NCI-H460 (cell line): Measurements from ENCODE around the gene ADCY1. TPM values are rescaled to one million over a fixed set of nuclear protein-coding genes. Genes with fewer than 3 reads are reported as not detected.

Experiments used
- DNase-seq: peaks from one replicate; pipeline ENCODE4 v3.0.0-alpha.2; 2016; ENCODE audit warnings: low read depth; ENCODE audit errors: extremely low read depth
- total RNA-seq: library from RNA; depleted of rRNA; stranded (reverse); fragments of >200 nt; shearing (Covaris generic); gene quantifications from 2 replicates; pipeline ENCODE4 v1.2.3, GENCODE V29; 2014

Gene ADCY1
- total RNA-seq, 1 experiment from 2014 or later: 2.3 TPM

DNA sequence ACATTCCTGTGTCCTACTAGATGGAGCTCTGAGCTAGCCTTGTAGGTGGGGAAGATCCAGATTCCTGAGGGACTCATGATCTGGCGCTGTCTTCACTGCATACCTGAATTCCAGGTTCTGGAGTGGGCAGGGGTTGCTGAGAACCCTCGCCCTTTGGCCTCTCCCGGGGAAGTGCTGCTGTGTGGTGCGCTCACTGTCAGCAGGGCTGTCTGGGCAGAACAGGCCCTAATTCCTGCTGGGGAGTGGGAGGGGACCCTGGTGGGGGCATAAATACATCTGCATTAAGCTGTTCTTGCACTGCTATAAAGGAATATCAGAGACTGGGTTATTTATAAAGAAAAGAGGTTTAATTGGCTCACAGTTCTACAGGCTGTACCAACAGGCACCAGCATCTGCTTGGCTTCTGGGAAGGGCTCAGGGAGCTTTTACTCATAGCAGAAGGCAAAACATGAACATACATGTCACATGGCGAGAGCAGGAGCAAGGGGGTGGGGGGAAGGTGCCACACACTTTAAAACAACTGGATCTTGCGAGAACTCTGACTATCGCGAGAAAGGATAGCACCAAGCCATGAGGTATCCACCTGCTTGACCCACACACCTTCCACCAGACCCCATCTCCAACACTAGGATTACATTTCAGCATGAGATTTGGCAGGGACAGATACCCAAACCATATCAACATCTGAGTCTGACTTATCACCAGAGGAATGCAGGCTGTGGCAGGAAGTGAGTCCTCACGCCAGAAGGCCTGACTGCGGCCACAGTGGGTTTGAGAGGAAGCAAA lies 115.0 kb downstream of the ADCY1 start:
- no peak for DNase-seq

DNA sequence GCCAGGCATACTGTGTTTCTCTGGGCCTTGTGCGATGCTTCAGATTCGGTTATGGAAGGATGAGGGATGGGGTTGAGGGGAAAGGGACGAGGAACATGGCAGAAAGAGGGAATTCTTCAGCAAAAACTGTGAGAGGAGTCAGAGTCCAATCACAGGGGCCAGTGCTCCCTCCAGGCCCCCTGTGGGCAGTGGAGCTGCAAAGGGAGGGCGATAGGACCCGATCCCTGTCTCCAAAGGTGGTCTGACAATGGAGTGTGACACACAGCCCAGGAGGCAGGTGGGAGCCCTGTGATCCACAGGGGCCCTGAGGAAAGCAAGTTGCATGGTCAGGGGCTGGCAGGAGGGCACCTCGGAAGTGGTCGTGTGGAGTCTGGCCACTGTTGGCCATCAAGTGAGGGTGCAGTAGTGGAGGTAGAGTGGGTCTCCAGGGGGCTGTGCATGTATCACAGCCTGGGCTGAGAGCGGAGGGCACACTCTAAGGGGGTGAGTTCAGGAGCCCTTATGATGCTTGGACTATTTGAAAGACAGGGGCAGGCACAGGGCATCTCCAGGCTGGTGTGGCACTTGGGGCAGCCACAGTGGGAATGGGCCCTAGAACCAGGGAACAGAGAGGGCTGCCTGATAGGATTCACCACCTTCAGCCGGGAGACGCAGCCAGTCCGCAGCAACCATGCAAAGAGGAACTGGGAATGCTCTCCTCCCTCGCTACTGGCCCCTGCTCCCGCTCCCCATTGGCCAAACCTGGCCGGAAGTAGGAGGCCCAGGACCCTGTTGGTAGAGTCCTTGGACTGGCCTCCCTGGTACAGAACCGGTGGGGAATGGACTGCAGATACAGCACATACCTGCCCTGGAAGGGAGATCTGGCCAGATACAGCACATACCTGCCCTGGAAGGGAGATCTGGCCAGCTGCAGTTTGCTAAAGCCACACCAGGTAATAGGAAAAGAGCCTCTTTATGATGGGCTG lies 115.9 kb downstream of the ADCY1 start:
- no peak for DNase-seq

DNA sequence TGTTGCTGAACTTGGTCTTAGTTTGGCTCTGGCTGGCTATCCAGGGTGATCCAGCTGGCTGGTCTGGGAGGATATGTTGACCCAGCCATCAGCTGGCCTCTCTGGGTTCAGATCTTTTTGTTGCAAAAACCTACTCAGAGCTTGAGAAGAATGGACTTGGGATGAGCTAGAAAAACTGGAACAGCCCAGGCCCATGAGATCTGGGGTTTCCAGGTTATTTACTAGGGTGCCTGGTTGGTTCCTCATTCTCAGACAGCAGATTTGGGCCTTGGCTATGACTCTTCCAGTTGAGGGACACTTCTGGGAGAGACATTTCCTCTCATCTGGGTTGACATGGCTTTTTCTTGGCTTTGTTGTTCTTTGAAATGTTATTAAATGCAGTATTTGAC lies 116.6 kb downstream of the ADCY1 start:
- DNase-seq: no peak

DNA sequence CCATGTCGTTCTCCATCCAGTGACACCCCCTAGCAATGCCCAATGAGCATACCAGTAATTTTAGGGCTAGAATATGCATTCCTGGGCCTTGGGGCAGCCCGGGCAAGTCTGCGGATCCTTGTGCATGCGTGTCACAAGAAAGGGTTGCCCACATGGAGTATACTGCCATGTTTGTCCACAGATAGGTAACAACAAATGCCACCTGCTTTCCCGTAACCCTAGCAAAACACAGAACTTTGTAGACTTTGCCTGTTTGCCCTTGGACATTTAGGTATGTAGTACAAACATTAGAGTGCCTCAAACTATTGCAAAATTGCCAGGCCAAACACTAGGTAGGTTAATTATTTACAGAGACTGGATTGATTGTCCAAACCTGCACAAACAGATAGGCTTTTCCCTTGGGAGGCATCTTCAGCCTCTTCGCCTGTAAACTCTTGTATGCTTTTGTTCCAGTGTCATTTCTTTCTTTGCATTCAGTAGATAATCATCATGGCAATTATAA lies 117.0 kb downstream of the ADCY1 start:
- DNase-seq: no peak

DNA sequence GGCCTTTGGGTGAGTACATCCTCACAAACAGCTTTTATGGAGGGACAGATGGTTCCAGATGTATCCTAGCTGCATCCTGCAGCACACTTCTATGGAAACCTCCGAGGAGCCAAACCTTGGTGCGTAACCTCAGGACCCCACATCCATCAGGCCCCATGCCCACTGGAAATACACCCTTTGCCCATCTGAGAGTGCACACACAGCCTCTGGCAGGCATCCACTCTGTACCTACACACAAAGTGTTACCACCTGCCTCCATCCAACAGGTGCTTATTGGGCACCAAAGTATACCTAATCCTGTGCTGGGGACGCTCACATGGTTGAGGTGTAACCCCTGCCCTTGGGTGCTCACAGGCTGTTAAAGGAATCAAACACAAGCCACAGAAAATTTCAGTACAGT lies 117.9 kb downstream of the ADCY1 start:
- no peak for DNase-seq

DNA sequence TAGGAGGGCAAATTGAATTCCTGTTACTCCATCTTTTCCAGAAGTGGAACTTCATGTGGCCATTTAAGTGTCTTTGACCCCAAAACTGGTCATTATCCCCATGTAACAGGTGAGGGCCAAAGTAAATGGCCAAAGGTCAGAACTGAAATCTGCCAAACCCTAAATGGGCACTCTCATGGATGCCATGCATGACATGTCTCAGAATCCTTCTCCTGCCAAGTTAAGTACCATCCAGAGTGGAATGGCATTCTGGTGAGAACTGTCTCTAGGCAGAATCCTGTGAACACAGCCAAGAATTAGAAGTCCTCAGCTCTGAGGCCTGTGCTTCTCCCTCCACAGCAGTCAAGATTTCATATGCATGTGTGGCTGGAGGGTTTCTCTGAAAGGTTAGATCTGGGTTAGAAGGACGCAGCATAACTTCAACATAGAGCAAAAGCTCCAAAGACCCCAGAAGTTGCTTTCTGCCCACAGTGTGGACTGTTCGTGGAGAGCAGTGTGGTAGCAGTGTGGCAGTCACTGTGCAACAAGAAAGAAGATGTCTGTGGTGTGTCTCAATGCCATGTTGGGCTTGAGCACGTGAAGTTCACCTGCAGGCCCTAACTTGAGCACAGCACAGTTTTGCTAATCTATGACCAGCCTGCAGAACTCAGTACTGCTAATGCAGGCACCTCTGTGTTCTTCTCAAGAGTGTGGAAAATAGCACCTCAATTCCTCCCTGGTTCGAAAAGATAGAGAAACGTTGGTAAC lies 121.3 kb downstream of the ADCY1 start:
- no peak for DNase-seq

DNA sequence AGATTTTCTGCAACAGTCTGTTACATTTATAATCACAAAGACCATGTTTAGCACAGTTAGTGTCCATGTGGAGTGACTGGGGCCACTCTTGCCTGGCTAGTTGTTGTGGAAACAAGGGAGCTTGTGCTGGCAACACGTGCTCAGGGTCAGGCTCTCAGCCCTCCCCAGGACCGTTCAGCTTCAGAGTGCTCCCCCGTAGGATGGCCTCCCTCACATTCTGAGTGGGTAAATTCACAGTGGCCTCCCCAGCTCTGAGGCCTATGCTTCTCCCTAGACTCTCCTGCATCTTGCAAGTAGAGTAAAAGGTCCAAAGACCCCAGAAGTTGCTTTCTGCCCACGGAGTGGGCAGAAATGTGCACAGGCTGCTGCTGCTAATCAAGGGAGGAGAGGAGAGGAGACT lies 122.3 kb downstream of the ADCY1 start:
- DNase-seq: no peak

DNA sequence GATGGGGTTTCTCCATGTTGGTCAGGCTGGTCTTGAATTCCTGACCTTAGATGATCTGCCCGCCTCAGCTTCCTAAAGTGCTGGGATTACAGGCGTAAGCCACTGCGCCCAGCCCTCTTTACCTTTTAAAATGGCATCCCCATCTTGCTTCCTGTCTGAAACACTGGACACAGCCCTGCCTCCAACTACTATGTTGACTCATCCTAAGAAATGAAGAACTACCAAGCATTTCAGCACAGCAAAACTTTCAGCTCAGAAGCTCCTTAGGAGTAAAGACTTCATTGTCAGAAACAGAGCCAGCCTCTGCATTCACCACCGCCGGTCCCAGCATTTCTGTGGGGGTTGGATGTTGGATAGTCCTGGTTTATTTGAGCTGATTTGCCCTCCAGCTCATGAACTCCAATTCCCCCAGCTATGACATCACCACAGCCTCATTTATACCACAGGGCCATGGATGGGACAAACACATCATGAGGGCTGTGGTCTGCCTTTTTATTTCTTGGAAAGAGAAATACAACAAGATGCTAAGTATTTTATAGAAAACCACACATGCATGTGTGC lies 123.5 kb downstream of the ADCY1 start:
- no peak for DNase-seq

DNA sequence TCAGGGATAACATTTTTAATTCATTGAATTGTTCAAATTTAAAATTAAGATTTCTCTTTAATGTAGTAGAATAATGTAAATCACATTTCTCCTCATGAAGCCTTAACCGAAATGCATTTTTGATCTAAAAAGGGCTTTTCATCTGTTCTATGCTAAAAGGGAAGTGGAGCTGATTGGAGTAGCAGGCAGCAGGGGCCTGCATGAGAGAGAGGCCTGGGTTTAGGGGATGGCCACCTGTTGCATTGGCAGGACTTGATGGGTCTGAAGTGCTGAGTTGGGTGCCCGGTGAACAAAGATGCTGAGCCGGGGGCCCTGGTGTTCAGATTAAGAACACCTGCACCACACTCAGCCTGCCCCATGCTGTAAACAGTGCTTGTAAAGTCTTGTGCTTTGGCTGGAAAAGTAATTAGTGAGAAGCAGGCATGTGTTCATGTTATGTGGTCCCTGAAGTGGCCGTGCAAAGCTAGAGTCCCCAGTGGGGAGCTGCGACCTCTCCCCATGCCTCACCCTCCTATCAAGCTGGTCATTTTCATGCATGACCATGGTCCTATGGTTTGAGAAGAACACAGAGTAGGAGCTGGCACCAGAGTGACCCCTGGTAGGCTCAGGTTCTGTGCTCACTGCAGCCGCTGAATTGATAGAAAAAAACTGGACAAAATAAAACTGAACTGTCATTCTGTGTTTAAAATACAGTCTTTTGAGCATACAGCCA lies 124.3 kb downstream of the ADCY1 start:
- no peak for DNase-seq

DNA sequence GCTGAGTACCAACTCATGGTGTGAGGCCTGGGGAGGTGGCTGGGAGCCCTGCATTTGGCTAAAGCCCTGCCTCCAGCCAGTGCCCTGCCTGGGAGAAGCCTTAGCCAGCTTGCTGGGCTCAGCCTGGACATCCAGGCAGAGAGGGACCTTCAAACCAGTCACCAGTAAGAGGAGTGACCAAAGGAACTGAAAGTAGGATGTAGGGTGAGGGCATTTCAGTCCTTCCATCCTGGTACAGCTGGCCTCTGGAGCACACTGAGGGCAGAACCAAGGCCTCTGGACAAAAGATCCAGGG lies 124.8 kb downstream of the ADCY1 start:
- no peak for DNase-seq

DNA sequence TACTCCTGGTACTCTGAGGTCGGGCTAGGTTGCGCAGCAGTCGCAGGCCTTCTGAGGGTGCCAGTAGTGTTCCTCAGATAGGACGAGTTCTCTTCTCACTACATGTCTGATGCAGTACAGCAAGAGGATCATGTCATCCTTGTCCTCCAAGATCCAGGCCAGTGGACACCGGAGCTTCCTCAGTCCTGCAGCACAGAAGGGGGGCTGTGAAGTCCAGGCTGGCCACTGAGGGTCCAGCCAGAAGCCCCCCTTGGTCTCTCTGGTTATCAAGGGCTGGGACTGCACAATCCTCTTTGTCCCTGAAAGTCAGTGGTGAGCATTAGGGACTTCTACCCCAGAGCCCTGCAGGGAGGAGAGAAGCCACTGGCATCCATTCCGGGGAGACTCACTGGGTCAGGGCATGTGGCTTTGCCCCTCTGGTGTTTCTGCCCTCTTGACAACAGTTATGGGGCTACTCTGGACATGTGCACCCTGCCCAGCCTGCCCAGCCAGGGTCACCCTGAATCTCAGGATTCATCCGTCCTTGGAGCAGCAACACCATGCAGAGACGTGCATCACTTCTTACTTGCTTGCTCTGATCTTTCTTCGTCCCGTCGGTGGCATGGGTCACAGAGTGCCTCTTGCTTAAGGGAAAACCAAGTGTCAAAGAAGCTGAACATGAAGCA lies 125.7 kb downstream of the ADCY1 start:
- no peak for DNase-seq

DNA sequence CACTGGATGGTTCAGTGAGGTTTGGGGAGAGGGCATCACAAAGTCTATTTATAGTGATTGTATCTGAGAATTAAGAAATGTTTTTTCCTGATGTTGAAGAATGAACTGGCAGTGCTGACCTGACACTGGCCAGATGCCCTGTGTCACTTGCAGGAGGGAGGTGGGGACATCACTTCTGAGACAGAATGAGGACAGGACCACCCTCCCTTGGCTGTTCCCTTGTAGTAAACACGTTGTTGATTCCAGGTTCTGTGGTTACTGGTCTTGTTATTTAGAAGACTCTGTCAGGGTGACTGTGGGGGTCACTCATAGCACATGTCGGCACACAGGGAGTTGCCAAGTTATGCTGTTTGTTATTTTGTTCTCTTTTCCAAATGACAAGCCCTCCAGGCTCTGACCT lies 126.4 kb downstream of the ADCY1 start:
- no peak for DNase-seq

DNA sequence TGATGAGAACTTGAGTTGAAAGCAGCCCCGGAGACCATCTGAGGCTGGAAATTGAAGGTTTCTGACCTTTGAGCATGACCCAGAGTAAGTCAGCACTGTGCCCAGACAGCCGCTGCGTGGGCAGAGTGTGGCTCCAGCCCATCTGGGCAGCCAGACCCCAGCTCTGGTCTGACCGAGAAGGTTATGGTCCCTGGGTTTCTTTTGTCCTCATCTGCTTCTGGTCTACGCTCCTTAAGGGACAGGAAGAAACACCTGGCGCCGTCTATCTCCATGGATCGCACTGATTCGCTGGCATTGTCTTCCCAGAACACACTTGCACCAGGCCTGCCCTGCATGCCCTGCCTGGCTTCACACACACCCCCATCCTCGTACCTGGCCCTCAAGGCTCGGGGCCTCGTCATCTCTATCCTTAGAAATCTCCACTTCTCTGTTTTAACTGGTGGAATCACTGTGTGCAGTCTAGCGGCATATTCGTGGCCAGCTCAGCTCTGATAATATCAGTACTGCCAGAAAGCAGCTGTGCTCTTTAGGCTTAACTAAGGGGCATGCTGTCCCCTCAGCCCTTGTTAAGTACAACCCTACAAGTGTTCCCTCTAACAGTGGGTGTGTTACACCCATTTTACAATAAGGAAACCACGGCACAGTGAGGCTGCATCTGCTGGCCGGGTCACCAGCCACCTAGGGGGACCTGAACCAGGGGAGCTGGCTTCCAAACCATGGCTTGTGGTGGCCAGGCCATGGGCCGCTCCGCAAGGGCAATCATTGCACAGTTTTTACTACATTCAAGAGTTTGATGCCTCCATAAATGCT lies 127.7 kb downstream of the ADCY1 start:
- DNase-seq: no peak

DNA sequence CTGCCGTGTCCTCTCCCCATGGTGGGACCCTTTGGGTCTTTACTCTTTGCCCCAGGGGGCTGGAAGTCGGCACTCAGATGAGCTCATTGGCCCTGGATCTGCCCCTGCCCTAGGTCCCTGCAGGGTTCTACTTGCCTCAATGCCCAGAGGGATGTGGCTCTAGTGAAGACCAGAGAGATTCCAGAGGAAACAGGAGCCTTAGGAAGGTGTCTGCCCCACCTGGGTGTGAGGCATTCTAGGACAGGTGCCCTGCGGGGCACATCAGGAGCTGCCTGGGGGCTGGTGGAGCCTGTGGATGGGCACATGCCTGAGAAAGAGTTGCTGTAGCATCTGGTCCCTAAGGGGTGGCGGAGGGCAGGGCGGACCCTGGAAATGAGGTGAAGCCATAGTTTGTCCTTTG lies 128.6 kb downstream of the ADCY1 start:
- no peak for DNase-seq

DNA sequence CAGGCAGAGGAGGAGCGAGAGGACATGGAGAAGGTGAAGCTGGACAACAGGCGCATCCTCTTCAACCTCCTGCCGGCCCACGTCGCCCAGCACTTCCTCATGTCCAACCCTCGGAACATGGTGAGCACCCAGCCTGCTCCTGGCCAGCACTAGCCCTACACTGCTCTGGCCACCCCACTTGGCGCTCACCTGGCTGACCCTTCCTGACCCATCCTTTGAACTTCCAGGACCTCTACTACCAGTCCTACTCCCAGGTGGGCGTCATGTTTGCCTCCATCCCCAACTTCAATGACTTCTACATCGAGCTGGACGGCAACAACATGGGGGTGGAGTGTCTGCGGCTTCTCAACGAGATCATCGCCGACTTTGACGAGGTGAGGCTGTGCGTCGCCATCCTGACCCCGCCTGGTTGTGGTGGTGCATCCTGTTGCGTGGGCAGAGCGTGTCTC lies 129.2 kb downstream of the ADCY1 start:
- DNase-seq: no peak

DNA sequence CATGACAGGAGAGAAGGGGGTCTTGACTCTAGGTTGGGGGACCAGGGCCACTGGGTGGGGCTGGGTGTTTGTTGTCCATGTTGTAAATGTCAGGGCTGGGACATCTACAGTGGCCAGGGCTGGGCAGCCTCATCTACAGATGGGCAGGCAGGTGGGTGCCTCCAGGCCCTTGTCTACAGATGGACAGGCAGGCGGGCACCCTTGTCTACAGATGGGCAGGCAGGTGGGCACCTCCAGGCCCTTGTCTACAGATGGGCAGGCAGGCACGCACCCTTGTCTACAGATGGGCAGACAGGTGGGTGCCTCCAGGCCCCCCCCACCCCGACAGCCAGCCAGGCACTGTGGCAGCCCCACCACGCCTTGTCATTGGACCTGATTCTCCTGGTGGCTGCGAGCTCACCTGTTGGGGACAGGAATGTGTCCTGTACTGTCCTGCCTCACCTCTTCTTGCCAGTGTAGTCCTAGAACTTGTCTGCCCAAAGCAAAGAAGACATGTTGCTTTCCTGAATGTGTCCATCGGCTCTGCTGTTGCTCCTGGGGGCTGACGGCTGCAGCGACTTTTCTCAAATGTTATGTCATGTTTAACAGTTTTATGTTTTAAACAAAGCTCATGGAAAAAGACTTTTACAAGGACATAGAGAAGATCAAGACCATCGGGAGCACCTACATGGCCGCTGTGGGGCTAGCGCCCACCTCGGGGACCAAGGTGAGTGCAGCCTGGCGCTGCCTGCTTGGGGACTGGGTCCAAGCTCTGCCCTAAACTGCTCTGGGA lies 129.9 kb downstream of the ADCY1 start:
- no peak for DNase-seq

DNA sequence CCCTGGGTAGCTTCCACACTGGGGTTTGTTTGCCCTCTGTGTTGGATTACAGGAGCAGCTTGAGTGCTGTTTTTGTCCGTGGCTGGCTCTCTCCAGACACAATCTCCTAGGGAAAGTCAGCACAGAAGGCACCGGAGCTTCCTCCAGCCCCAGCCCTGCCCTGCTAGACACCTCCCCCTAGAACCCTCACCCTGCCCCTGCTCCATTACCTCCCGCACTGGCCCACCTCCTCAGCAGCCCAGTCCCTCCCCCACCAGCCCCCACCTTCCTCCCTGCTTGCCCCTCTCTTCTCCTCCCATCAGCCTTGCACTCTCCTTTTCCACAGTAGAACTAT lies 130.5 kb downstream of the ADCY1 start:
- no peak for DNase-seq
